ENCODE data around the gene DNAI1. TPM values are rescaled to one million over a fixed set of nuclear protein-coding genes. Genes with fewer than 3 reads are reported as not detected.

The DNAI1 gene
- total and polyA plus RNA-seq, 10 of the 15 experiments (the other 5 are each of a cell fraction or from before 2014, with no cell fraction given) = not detected

GRCh38 chr9:34502471-34502870, 43.9 kb downstream of the DNAI1 start:
- WGBS (ENCODE audit: insufficient coverage, insufficient replicate concordance, low lambda C conversion rate, missing lambda C conversion rate) = 22% methylated on average over 10 of the region's 10 CpGs
- Histone ChIP-seq H2AFZ (ENCODE audit: control insufficient read depth, low read depth, low read length) (no peak overlapping the region), H3K79me2 (ENCODE audit: control insufficient read depth, insufficient read depth, low read length) (no peaks in the 10 kb centered on the region), H3K9me3 (replicated peaks; ENCODE audit: control insufficient read depth, insufficient read depth, low read length) (no peaks in the 10 kb centered on the region), H3K4me1 (ENCODE audit: control insufficient read depth, insufficient read depth, low read length) (no peaks in the 10 kb centered on the region), H3K4me2 (ENCODE audit: control insufficient read depth, insufficient read depth) (no peak overlapping the region), H3K27ac (ENCODE audit: control insufficient read depth, insufficient read depth) (no peak overlapping the region), H3K27me3 (replicated peaks in 1 of 2; ENCODE audit: control insufficient read depth in 2 of 2, insufficient read depth in 2 of 2, low read length in 1 of 2) (peaks cover 7 to 8% of the 10 kb centered on the region in 2 experiments), H3K4me3 (no peak overlapping the region), H3K36me3 (ENCODE audit: control insufficient read depth in 2 of 2, insufficient read depth in 2 of 2, low read length in 1 of 2) (no peaks in the 10 kb centered on the region; a peak in 1 of 4 replicates), H4K20me1 (ENCODE audit: control insufficient read depth, insufficient read depth) (peaks cover 6% of the 10 kb centered on the region; the same call in 1 of the 2 replicates), H3K9ac (ENCODE audit: control insufficient read depth, insufficient read depth, low read length) (no peak overlapping the region)
- SMC1A ChIA-PET (ENCODE audit: uncharacterized antibody, unreplicated experiment) = interaction anchor here (0.6 to 0.8 kb wide), 2 partner anchors 57 to 99 kb away, joined by 3 to 4 read pairs; no protein-coding TSS in a partner anchor
- no peak for FAIRE-seq
- TF ChIP-seq NBN (IDR thresholded peaks at IDR 0.05) = no peak
- CTCF ChIA-PET = interaction anchor here (1.2 to 3.8 kb wide), 6 partner anchors 13 to 132 kb away, joined by 4 to 38 read pairs (median 4); no protein-coding TSS in a partner anchor
- intact Hi-C loops (cut with micrococcal nuclease; ENCODE audit: unreplicated experiment) (no loop called here), in situ Hi-C loops (cut with MboI) (no loop called here)
- no peak for ATAC-seq
- POLR2A ChIA-PET = no interaction called here
- DNase-seq (ENCODE audit: low read depth, low spot score) = no peak
- RAD21 ChIA-PET (ENCODE audit: unreplicated experiment) = no interaction called here
- BruUV-seq (replicated peaks) = no TSS peak

DNA sequence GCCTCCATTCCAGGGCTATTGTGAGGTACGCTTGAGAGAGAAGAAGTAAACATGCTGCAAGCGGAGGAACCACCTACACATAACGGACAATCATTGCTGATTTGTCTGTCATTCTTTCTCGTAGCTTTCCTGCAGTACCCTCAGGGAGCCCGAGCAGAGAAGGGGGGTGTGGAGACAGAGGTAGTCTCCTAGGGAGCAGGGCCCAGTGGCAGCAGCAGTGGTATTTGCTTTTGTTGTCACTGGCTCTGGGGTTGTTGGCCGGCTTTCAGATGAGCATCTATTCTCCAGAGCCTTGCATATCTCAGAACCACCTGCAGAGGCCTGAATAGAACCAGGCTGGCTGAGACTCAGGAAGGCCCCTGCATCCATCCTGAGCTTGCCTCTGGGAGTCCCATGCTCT, 44.3 kb downstream of the DNAI1 start:
- ATAC-seq = no peak
- FAIRE-seq = no peak
- TF ChIP-seq, protein P1, sequence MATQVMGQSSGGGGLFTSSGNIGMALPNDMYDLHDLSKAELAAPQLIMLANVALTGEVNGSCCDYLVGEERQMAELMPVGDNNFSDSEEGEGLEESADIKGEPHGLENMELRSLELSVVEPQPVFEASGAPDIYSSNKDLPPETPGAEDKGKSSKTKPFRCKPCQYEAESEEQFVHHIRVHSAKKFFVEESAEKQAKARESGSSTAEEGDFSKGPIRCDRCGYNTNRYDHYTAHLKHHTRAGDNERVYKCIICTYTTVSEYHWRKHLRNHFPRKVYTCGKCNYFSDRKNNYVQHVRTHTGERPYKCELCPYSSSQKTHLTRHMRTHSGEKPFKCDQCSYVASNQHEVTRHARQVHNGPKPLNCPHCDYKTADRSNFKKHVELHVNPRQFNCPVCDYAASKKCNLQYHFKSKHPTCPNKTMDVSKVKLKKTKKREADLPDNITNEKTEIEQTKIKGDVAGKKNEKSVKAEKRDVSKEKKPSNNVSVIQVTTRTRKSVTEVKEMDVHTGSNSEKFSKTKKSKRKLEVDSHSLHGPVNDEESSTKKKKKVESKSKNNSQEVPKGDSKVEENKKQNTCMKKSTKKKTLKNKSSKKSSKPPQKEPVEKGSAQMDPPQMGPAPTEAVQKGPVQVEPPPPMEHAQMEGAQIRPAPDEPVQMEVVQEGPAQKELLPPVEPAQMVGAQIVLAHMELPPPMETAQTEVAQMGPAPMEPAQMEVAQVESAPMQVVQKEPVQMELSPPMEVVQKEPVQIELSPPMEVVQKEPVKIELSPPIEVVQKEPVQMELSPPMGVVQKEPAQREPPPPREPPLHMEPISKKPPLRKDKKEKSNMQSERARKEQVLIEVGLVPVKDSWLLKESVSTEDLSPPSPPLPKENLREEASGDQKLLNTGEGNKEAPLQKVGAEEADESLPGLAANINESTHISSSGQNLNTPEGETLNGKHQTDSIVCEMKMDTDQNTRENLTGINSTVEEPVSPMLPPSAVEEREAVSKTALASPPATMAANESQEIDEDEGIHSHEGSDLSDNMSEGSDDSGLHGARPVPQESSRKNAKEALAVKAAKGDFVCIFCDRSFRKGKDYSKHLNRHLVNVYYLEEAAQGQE (IDR thresholded peaks at IDR 0.05; ENCODE audit: low read depth, low read length) = no peak
- TF ChIP-seq ETV6 (conservative IDR thresholded peaks at IDR 0.05 in 1 of 2, IDR thresholded peaks at IDR 0.05 in 1 of 2; ENCODE audit: borderline replicate concordance in 1 of 2, low read depth in 1 of 2) = no peak
- no peak for TF ChIP-seq POLR2A (IDR thresholded peaks at IDR 0.05; ENCODE audit: low read depth, low read length)
- no peak for TF ChIP-seq E4F1 (IDR thresholded peaks at IDR 0.05; ENCODE audit: borderline replicate concordance, partially characterized antibody)
- TF ChIP-seq RAD21 (IDR thresholded peaks at IDR 0.05; ENCODE audit: insufficient read depth, low read depth, low read length) = no peak
- TF ChIP-seq SREBF2 (IDR thresholded peaks at IDR 0.05; ENCODE audit: low read length) = no peak
- TF ChIP-seq, protein P2, sequence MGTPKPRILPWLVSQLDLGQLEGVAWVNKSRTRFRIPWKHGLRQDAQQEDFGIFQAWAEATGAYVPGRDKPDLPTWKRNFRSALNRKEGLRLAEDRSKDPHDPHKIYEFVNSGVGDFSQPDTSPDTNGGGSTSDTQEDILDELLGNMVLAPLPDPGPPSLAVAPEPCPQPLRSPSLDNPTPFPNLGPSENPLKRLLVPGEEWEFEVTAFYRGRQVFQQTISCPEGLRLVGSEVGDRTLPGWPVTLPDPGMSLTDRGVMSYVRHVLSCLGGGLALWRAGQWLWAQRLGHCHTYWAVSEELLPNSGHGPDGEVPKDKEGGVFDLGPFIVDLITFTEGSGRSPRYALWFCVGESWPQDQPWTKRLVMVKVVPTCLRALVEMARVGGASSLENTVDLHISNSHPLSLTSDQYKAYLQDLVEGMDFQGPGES (IDR thresholded peaks at IDR 0.05) = no peak
- TF ChIP-seq JUND (IDR thresholded peaks at IDR 0.05; ENCODE audit: low read depth, low read length) = no peak
- TF ChIP-seq SUPT20H (IDR thresholded peaks at IDR 0.05; ENCODE audit: borderline replicate concordance, control insufficient read depth, low read depth, low read length) = no peak

More for the DNA sequence above, 44.3 kb downstream of the DNAI1 start:
- no peak overlapping the region for H3K27ac ChIP-seq (ENCODE audit: control insufficient read depth, insufficient read depth)
- no peak overlapping the region for H2AFZ ChIP-seq (ENCODE audit: control insufficient read depth, low read depth, low read length)
- H3K9me3 ChIP-seq (replicated peaks; ENCODE audit: control insufficient read depth, insufficient read depth, low read length) = no peaks in the 10 kb centered on the region
- H3K79me2 ChIP-seq (ENCODE audit: control insufficient read depth, insufficient read depth, low read length) = no peaks in the 10 kb centered on the region
- H3K4me2 ChIP-seq (ENCODE audit: control insufficient read depth, insufficient read depth) = no peak overlapping the region
- H3K4me3 ChIP-seq = no peak overlapping the region
- no peak overlapping the region for H3K9ac ChIP-seq (ENCODE audit: control insufficient read depth, insufficient read depth, low read length)
- BruUV-seq (replicated peaks) = no TSS peak
- POLR2A ChIA-PET = no interaction called here
- no peaks in the 10 kb centered on the region; a peak in 1 of 4 replicates for H3K36me3 ChIP-seq (ENCODE audit: control insufficient read depth in 2 of 2, insufficient read depth in 2 of 2, low read length in 1 of 2)
- DNase-seq (ENCODE audit: low read depth, low spot score) = no peak
- intact Hi-C loops (cut with micrococcal nuclease; ENCODE audit: unreplicated experiment) (no loop called here), in situ Hi-C loops (cut with MboI) (no loop called here)
- peaks cover 7 to 8% of the 10 kb centered on the region in 2 experiments for H3K27me3 ChIP-seq (replicated peaks in 1 of 2; ENCODE audit: control insufficient read depth in 2 of 2, insufficient read depth in 2 of 2, low read length in 1 of 2)
- H3K4me1 ChIP-seq (ENCODE audit: control insufficient read depth, insufficient read depth, low read length) = no peaks in the 10 kb centered on the region
- RAD21 ChIA-PET (ENCODE audit: unreplicated experiment) = no interaction called here
- SMC1A ChIA-PET (ENCODE audit: uncharacterized antibody, unreplicated experiment) = interaction anchor here (1.0 kb wide), 1 partner anchor 10 kb away, joined by 4 read pairs; no protein-coding TSS in a partner anchor
- CTCF ChIA-PET = interaction anchor here (1.2 to 1.8 kb wide), 4 partner anchors 13 to 131 kb away, joined by 4 to 7 read pairs (median 5); no protein-coding TSS in a partner anchor
- 23% methylated on average over 6 of the region's 6 CpGs for WGBS (ENCODE audit: insufficient coverage, insufficient replicate concordance, low lambda C conversion rate, missing lambda C conversion rate)
- H4K20me1 ChIP-seq (ENCODE audit: control insufficient read depth, insufficient read depth) = peaks cover 5% of the 10 kb centered on the region; the same call in 1 of the 2 replicates

Data from GM12878 (cell line).